Articular chondrocyte of knee joint (primary cell): Measurements from ENCODE around the gene STK4. TPM values are rescaled to one million over a fixed set of nuclear protein-coding genes. Genes with fewer than 3 reads are reported as not detected.

Source experiments
- small RNA-seq: library from RNA; depleted of rRNA; stranded (forward); fragments of <200 nt; gene quantifications from one replicate; pipeline ENCODE3, GENCODE V24; 2012
- total RNA-seq: library from RNA; depleted of rRNA; stranded (reverse); fragments of >200 nt; gene quantifications from 2 replicates; pipeline ENCODE4 v1.2.3, GENCODE V29; 2012

STK4 gene
- total RNA-seq: 26.5 and 26.8 TPM in 2 replicates

GRCh38 chr20:44966030-44966961 is at the start of gene STK4:
STK4 (plus strand) TSS chr20:44966512; CDS start chr20:44966569, 57 bp downstream.

GRCh38 chr20:44960103-44960852 is 6.0 kb upstream of the STK4 start, which contains the start of gene TOMM34:
TOMM34 (minus strand) TSS chr20:44960397; CDS start chr20:44960333, 64 bp downstream.

GRCh38 chr20:45100563-45101245 is 134.4 kb downstream of the STK4 start, which contains the start of gene KCNS1:
KCNS1 (minus strand) TSS chr20:45101127; CDS start chr20:45099236, 1,891 bp downstream.

GRCh38 chr20:45114465-45115385 is 148.4 kb downstream of the STK4 start, which contains the start of gene WFDC5:
WFDC5 (minus strand) TSS chr20:45115174; CDS start chr20:45115083, 91 bp downstream.

GRCh38 chr20:45124365-45124764 is 158.1 kb downstream of the STK4 start, which contains the start of gene WFDC12:
WFDC12 (minus strand) TSS chr20:45124465; CDS start chr20:45124447, 18 bp downstream.

Small RNAs within 50 kb of the gene (small RNA-seq; reads per million reads assigned to genes)
- not detected for gene RF00019

Other genes starting within 250 kb of the STK4 start
- 6.8 and 28.2 TPM in 2 replicates for gene KCNK15, start 220.6 kb upstream of the STK4 start, total RNA-seq
- gene RIMS4, start 156.0 kb upstream of the STK4 start, total RNA-seq: 0.13 and 0.22 TPM in 2 replicates
- 133 and 155 TPM in 2 replicates for gene YWHAB, start 80.8 kb upstream of the STK4 start, total RNA-seq
- gene PABPC1L, start 56.5 kb upstream of the STK4 start, total RNA-seq: 7.2 and 8.4 TPM in 2 replicates
- 15.3 and 16.4 TPM in 2 replicates for gene TOMM34, start 6.1 kb upstream of the STK4 start, total RNA-seq
- gene KCNS1, start 134.6 kb downstream of the STK4 start, total RNA-seq: not detected in 2 replicates
- gene WFDC5, start 148.7 kb downstream of the STK4 start, total RNA-seq: not detected in 2 replicates
- not detected in 2 replicates for gene WFDC12, start 158.0 kb downstream of the STK4 start, total RNA-seq
- gene PI3, start 208.4 kb downstream of the STK4 start, total RNA-seq: 0.32 TPM in 1 of 2 replicates, not detected in the other
- not detected in 2 replicates for gene SEMG1, start 240.5 kb downstream of the STK4 start, total RNA-seq